GM12801 (cell line): ENCODE data around the gene KCTD5.

Experiments
- CTCF ChIP-seq: IDR thresholded peaks from one replicate; pipeline ENCODE4 v1.5.1; 2011; ENCODE audit warnings: control low read depth; ENCODE audit not compliant: insufficient read length; ENCODE audit errors: extremely low read depth

The KCTD5 gene

GRCh38 chr16:2704983-2705275 lies 22.6 kb downstream of the KCTD5 start:
- no peak for TF ChIP-seq CTCF

GRCh38 chr16:2705351-2705750 lies 23.0 kb downstream of the KCTD5 start:
- TF ChIP-seq CTCF = no peak

GRCh38 chr16:2706085-2706484 lies 23.8 kb downstream of the KCTD5 start:
- no peak for TF ChIP-seq CTCF

GRCh38 chr16:2706611-2707311 lies 24.4 kb downstream of the KCTD5 start:
- no peak for TF ChIP-seq CTCF

GRCh38 chr16:2707368-2708289 lies 25.3 kb downstream of the KCTD5 start:
- no peak for TF ChIP-seq CTCF

GRCh38 chr16:2708290-2708639 lies 25.9 kb downstream of the KCTD5 start:
- TF ChIP-seq CTCF = no peak

- TF ChIP-seq CTCF = no peak
Measured at GRCh38 chr16:2708955-2709587, 26.7 kb downstream of the KCTD5 start.
